ENCODE results near the gene SYNC.
"Not testable (repeated sequence)": the region's sequence is repeated elsewhere in the genome, so short reads cannot be mapped to it uniquely, and the experiment has no call there.

DNA sequence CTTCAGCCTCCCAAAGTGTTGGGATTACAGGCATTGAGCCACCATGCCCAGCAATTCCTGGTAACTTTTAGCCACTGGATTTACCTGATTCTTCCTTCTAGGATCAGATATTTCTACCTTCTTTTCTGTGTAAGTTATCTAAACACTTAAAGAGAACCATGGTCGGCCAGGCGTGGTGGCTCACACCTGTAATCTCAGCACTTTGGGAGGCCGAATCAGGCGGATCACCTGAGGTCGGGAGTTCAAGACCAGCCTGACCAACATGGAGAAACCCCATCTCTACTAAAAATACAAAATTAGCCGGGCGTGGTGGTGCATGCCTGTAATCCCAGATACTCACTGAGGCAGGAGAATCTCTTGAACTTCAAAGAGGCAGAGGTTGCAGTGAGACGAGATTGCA lies 5.6 kb downstream of the SYNC start:
- TF ChIP-seq, protein P1, sequence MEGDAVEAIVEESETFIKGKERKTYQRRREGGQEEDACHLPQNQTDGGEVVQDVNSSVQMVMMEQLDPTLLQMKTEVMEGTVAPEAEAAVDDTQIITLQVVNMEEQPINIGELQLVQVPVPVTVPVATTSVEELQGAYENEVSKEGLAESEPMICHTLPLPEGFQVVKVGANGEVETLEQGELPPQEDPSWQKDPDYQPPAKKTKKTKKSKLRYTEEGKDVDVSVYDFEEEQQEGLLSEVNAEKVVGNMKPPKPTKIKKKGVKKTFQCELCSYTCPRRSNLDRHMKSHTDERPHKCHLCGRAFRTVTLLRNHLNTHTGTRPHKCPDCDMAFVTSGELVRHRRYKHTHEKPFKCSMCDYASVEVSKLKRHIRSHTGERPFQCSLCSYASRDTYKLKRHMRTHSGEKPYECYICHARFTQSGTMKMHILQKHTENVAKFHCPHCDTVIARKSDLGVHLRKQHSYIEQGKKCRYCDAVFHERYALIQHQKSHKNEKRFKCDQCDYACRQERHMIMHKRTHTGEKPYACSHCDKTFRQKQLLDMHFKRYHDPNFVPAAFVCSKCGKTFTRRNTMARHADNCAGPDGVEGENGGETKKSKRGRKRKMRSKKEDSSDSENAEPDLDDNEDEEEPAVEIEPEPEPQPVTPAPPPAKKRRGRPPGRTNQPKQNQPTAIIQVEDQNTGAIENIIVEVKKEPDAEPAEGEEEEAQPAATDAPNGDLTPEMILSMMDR (IDR thresholded peaks at IDR 0.05): not testable (repeated sequence)
- TF ChIP-seq POLR2A (IDR thresholded peaks at IDR 0.05): not testable (repeated sequence)

Measured in testis (tissue), 2 donors.